ENCODE results near the gene DBH. TPM values are rescaled to one million over a fixed set of nuclear protein-coding genes. Genes with fewer than 3 reads are reported as not detected.

The DBH gene
- total and polyA plus RNA-seq, 2 donors (not counting 3 experiments of a cell fraction or from before 2014, with no cell fraction given), result not detected

DNA sequence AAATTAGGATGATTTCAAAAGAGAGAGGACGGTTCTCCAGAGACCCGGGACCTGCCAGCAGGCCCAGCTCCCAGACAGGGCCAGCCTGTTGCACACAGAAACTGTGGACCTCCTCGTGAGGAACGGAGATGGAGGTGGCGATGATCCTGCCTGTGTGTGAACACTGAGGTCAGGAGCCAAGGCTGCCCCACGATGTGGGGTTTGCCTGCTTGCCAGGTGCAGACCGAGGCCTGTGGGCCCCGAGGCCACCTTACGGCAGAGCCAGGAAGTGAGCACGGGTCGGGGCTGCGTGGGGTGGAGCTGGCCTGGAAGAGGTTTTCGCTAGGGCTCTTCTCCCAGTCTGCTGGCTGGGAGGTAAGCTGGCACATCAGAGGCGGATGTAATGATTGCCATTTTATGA lies 31.3 kb upstream of the DBH start:
- FAIRE-seq (no peak), DNase-seq (ENCODE audit: low read depth, low spot score) (no peak)
- H2AFZ ChIP-seq (ENCODE audit: low read depth, low read length), result no peak overlapping the region
- no peak overlapping the region for H3K4me2 ChIP-seq (ENCODE audit: insufficient read depth, low read length)
- H3K4me3 ChIP-seq (replicated peaks in 1 of 3; ENCODE audit: insufficient read depth in 1 of 3, low read depth in 1 of 3, low read length in 3 of 3), result no peak overlapping the region
- dilution Hi-C loops (cut with MboI; ENCODE audit: extremely low pct_ligation_motif_present, low sequenced_read_pairs) (no loop called here), intact Hi-C loops (cut with micrococcal nuclease) (no loop called here)
- no TSS peak for BruUV-seq (replicated peaks)
- peaks cover 0 to 3% of the 10 kb centered on the region in 2 experiments for H3K27me3 ChIP-seq (ENCODE audit: control insufficient read depth in 2 of 2, insufficient read depth in 2 of 2, low read length in 2 of 2)
- no peaks in the 10 kb centered on the region for H3K79me2 ChIP-seq (ENCODE audit: control insufficient read depth, insufficient read depth, low read length)
- no peaks in the 10 kb centered on the region for H3K36me3 ChIP-seq (ENCODE audit: control insufficient read depth in 2 of 2, extremely low read depth in 1 of 2, insufficient read depth in 2 of 2, low read length in 2 of 2)
- no peaks in the 10 kb centered on the region for H3K9me1 ChIP-seq (replicated peaks; ENCODE audit: control insufficient read depth, extremely low read depth, insufficient read depth, low read length)
- no peak overlapping the region for H3K27ac ChIP-seq (ENCODE audit: insufficient read depth, low read depth, low read length)
- ChIA-PET CTCF (no interaction called here), POLR2A (no interaction called here)
- H4K20me1 ChIP-seq (replicated peaks; ENCODE audit: control insufficient read depth, extremely low read depth, insufficient read depth, low read length), result no peaks in the 10 kb centered on the region
- H3K9ac ChIP-seq (replicated peaks; ENCODE audit: extremely low read depth, insufficient read depth, low read length), result no peak overlapping the region
- no peaks in the 10 kb centered on the region for H3K4me1 ChIP-seq (ENCODE audit: control insufficient read depth, extremely low read depth, insufficient read depth, low read length)
- no peak for TF ChIP-seq MAX (IDR thresholded peaks at IDR 0.05; ENCODE audit: insufficient read depth, insufficient read length)
- TF ChIP-seq MYC (IDR thresholded peaks at IDR 0.05; ENCODE audit: low read depth, low read length), result no peak
- no peak for TF ChIP-seq POLR2AphosphoS5 (IDR thresholded peaks at IDR 0.05; ENCODE audit: insufficient read depth, low read depth, low read length)
- TF ChIP-seq, protein P1, sequence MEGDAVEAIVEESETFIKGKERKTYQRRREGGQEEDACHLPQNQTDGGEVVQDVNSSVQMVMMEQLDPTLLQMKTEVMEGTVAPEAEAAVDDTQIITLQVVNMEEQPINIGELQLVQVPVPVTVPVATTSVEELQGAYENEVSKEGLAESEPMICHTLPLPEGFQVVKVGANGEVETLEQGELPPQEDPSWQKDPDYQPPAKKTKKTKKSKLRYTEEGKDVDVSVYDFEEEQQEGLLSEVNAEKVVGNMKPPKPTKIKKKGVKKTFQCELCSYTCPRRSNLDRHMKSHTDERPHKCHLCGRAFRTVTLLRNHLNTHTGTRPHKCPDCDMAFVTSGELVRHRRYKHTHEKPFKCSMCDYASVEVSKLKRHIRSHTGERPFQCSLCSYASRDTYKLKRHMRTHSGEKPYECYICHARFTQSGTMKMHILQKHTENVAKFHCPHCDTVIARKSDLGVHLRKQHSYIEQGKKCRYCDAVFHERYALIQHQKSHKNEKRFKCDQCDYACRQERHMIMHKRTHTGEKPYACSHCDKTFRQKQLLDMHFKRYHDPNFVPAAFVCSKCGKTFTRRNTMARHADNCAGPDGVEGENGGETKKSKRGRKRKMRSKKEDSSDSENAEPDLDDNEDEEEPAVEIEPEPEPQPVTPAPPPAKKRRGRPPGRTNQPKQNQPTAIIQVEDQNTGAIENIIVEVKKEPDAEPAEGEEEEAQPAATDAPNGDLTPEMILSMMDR (IDR thresholded peaks at IDR 0.05; ENCODE audit: extremely low read depth in 1 of 2, insufficient read depth in 1 of 2, low read depth in 1 of 2, low read length in 2 of 2), result no peak
- TF ChIP-seq JUN (IDR thresholded peaks at IDR 0.05; ENCODE audit: borderline replicate concordance, insufficient read depth, insufficient read length, low read depth), result no peak
- no peak for TF ChIP-seq POLR2A (IDR thresholded peaks at IDR 0.05; ENCODE audit: low read depth, low read length)
- TF ChIP-seq GATA2 (IDR thresholded peaks at IDR 0.05; ENCODE audit: insufficient read depth, insufficient read length, low read depth, low read length), result no peak
- no peak for TF ChIP-seq EZH2 (IDR thresholded peaks at IDR 0.05; ENCODE audit: borderline replicate concordance, low read depth, low read length, severe bottlenecking)
- no peak for TF ChIP-seq FOS (IDR thresholded peaks at IDR 0.05; ENCODE audit: borderline replicate concordance, insufficient read depth, low read length)
- H3K9me3 ChIP-seq (replicated peaks; ENCODE audit: control insufficient read depth, insufficient read depth, low read length), result no peaks in the 10 kb centered on the region

Data from endothelial cell of umbilical vein (primary cell).